SK-N-MC (cell line): ENCODE results near the gene DNAJC5.

ENCODE experiments used
- EZH2 ChIP-seq: fragments of 200-600 bp; sonication (generic); IDR thresholded peaks from one replicate; pipeline ENCODE4 v1.6.1; 2017; ENCODE audit warnings: antibody characterized with exemption
- FOXP2 ChIP-seq: optimal IDR thresholded peaks from 2 replicates; pipeline ENCODE3; 2011; ENCODE audit warnings: mild to moderate bottlenecking, moderate library complexity; ENCODE audit not compliant: insufficient read depth; ENCODE audit errors: extremely low read length, control extremely low read depth
- POLR2AphosphoS5 ChIP-seq: IDR thresholded peaks from 2 replicates; pipeline ENCODE4 v1.6.1; 2012; ENCODE audit warnings: mild to moderate bottlenecking, low read depth, low read length, borderline replicate concordance

- TF ChIP-seq EZH2 (no peak), POLR2AphosphoS5 (no peak), FOXP2 (no peak)
Observed at GRCh38 chr20:63864545-63864977, 30.4 kb upstream of the DNAJC5 start.
